Upper lobe of left lung (tissue), 4 donors: ENCODE results near the gene GATA6.

Experiments
- EP300 ChIP-seq, 4 donors: sonication (generic); formaldehyde crosslinking; IDR thresholded peaks; one replicate each; pipeline ENCODE4 v1.5.1; 2017; ENCODE audit warnings: antibody characterized with exemption in 4 of 4, control low read depth in 2 of 4
- POLR2A ChIP-seq, 4 donors: fragments of 450-650 bp; IDR thresholded peaks; one replicate each; pipeline ENCODE4 v1.5.1; 2016 to 2017; ENCODE audit warnings: antibody characterized with exemption in 4 of 4, mild to moderate bottlenecking in 2 of 4
- POLR2AphosphoS5 ChIP-seq, 2 donors: sonication (generic); formaldehyde crosslinking; IDR thresholded peaks; one replicate each; pipeline ENCODE4 v1.5.1; 2017; ENCODE audit warnings: antibody characterized with exemption in 2 of 2
- TF ChIP-seq, protein P1 (sequence below), 6 experiments: fragments of 450-650 bp in 4 of 6; fragments of 200-600 bp in 2 of 6; sonication (generic) in 2 of 6; IDR thresholded peaks; one replicate each; pipeline ENCODE4 v1.5.1; 2016 to 2019; ENCODE audit warnings: antibody characterized with exemption in 6 of 6

DNA sequence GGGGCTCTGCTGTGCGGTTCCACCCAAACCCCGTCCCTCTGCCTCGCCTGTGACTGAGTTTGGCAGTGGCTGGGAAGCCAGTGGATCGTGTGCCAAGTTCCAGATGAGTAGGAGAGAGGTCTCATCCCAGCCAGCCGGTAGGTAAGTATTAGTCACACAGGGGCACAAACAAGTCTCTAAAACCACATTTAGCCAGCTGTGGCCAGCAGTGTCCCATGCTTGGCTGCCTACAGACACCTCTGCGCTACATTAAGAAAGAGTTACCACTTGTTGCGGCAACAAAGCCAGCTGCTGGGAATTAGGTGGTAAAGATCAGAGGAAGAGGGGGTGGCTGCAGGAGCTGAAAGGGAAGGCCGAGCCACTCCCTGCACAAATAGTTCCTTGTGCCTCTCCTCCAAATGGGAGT, 81.2 kb downstream of the GATA6 start:
- no peak for TF ChIP-seq POLR2AphosphoS5 (IDR thresholded peaks at IDR 0.05)
- TF ChIP-seq POLR2A (IDR thresholded peaks at IDR 0.05) = no peak
- TF ChIP-seq, protein P1, sequence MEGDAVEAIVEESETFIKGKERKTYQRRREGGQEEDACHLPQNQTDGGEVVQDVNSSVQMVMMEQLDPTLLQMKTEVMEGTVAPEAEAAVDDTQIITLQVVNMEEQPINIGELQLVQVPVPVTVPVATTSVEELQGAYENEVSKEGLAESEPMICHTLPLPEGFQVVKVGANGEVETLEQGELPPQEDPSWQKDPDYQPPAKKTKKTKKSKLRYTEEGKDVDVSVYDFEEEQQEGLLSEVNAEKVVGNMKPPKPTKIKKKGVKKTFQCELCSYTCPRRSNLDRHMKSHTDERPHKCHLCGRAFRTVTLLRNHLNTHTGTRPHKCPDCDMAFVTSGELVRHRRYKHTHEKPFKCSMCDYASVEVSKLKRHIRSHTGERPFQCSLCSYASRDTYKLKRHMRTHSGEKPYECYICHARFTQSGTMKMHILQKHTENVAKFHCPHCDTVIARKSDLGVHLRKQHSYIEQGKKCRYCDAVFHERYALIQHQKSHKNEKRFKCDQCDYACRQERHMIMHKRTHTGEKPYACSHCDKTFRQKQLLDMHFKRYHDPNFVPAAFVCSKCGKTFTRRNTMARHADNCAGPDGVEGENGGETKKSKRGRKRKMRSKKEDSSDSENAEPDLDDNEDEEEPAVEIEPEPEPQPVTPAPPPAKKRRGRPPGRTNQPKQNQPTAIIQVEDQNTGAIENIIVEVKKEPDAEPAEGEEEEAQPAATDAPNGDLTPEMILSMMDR (IDR thresholded peaks at IDR 0.05) = no peak
- no peak for TF ChIP-seq EP300 (IDR thresholded peaks at IDR 0.05)
